NCI-H1105 treated with DMSO at 0.1 percent for 48 hours (cell line): ENCODE data around the gene GAL.

Experiments
- DNase-seq: peaks from one replicate; lab custom pipeline; 2025; lab: John Stamatoyannopoulos, UW

Gene GAL

GRCh38 chr11:68659158-68659921, 25.0 kb upstream of the GAL start:
- peak; percentile 97 for DNase-seq

GRCh38 chr11:68660066-68660810, 24.1 kb upstream of the GAL start:
- DNase-seq: no peak

- no peak for DNase-seq
Observed at GRCh38 chr11:68661014-68661413, 23.3 kb upstream of the GAL start.

- no peak for DNase-seq
Observed at GRCh38 chr11:68661697-68662603, 22.4 kb upstream of the GAL start.

- no peak for DNase-seq
Observed at GRCh38 chr11:68663482-68664010, 20.8 kb upstream of the GAL start.

- no peak for DNase-seq
Observed at GRCh38 chr11:68664141-68664540, 20.2 kb upstream of the GAL start.

GRCh38 chr11:68664906-68665305, 19.4 kb upstream of the GAL start:
- no peak for DNase-seq

GRCh38 chr11:68665436-68665835, 18.9 kb upstream of the GAL start:
- no peak for DNase-seq

- DNase-seq: no peak
Observed at GRCh38 chr11:68666849-68667248, 17.5 kb upstream of the GAL start.

GRCh38 chr11:68667511-68668500, 16.5 kb upstream of the GAL start:
- no peak for DNase-seq

- DNase-seq: no peak
Observed at GRCh38 chr11:68669301-68670090, 14.8 kb upstream of the GAL start.

GRCh38 chr11:68670208-68670992, 13.9 kb upstream of the GAL start:
- no peak for DNase-seq

- no peak for DNase-seq
Observed at GRCh38 chr11:68673306-68673945, 10.9 kb upstream of the GAL start.

- DNase-seq: no peak
Observed at GRCh38 chr11:68673991-68674390, 10.4 kb upstream of the GAL start.

GRCh38 chr11:68674461-68674860, 9.9 kb upstream of the GAL start:
- no peak for DNase-seq

GRCh38 chr11:68677432-68677831, 6.9 kb upstream of the GAL start:
- peak; percentile 12 for DNase-seq

- no peak for DNase-seq
Observed at GRCh38 chr11:68678031-68678441, 6.3 kb upstream of the GAL start.

GRCh38 chr11:68680541-68681231, 3.7 kb upstream of the GAL start:
- no peak for DNase-seq
